NCI-H128 (cell line): ENCODE data around the gene ABCD4.

Experiments used
- DNase-seq: peaks from one replicate; lab custom pipeline; 2025; ENCODE audit not compliant: unreplicated experiment; lab: John Stamatoyannopoulos, UW

Gene ABCD4

DNA sequence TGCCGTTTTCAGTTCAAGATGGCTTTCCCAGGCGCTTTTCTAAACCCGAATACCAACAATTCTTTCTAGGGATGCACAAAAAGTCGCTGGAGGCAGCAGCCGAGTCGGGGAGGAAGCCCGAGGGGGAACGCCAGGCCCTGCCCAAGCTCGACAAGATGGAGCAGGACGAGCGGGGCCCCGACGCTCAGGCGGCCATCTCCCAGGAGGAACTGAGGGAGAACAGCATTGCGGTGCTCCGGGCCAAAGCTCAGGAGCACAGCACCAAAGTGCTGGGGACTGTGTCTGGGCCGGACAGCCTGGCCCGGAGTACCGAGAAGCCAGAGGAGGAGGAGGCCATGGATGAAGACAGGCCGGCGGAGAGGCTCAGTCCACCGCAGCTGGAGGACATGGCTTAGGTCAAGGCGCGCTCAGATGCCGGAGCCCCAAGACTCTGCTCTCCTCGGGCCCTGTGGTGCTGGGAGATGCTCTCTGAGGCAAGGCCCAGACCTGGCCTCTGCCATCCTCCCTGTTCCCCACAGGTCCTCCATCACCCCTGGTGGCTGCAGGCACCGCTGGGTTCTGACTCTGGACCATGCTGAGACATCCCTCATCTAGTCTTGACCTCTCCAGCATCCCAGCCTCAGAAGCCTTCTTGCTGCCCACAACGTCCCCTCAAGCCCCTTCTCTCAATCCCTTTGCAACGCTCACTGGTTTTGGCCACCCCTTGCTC is 42.1 kb downstream of the ABCD4 start:
- DNase-seq, result no peak

DNA sequence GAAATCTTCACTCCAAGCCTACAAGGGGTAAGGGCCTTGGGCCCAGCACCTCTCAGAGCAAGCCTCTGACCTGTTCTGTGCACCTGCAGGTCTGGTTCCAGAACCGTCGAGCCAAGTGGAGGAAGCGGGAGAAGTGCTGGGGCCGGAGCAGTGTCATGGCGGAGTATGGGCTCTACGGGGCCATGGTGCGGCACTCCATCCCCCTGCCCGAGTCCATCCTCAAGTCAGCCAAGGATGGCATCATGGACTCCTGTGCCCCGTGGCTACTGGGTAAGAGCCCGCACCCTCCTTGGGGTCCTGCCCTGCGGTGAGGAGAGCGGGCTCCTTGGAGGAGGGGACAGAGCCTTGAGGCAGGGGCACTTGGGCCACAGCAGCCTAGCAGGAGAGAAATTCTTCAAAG is 43.2 kb downstream of the ABCD4 start:
- no peak for DNase-seq

DNA sequence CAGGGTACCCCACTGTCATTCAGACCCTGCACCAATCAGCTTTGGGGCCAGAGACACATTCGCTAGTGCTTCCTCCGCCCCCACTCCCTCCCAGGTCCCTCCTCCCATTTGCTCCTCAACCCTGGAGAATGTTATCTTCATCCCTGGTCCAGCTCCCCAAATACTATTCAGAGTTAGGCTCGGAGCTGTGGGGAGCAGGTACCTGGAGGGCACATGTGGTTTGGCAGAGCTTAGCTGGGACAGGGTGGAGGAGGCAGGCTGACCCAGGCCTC is 44.0 kb downstream of the ABCD4 start:
- no peak for DNase-seq

DNA sequence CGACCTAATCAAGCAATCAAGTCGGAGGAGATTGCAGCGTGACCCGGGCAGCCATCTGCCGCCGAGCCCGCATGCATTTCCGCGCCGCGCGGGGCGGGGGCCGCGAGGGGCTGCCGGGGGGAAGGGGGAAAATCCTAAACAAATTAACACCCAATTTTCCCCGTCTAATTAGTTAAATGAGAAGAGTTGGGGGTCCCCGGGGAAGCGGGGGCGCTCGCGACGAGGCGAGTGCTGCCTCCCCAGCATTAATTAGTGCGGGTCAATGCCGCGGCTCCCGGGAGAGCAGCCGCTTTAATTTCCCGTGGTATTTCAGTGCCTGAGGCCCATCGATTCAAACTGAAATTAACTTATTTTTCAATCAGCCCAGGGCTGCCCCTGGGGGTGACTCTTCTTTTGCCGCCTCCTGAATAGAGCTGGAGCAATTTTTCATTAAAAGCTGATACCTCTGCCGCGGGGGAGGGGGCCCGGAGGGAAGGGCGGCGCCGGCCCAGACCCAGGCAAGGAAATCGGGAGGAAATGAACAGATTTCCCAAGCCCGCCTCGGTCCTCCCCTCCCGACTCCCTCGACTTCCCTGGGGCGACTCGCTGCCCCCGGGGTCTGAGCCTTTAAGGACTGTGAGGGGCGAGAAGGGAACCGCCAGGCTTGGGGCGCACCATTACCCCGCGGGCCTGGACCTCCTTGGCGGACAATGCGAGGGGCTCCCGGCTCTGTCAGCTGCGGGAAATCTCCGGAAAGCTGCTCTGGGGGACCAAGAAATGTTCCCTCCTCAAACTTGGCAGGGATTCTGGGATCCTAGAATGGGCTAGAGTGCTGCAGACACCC is 44.6 kb downstream of the ABCD4 start:
- DNase-seq, result no peak

DNA sequence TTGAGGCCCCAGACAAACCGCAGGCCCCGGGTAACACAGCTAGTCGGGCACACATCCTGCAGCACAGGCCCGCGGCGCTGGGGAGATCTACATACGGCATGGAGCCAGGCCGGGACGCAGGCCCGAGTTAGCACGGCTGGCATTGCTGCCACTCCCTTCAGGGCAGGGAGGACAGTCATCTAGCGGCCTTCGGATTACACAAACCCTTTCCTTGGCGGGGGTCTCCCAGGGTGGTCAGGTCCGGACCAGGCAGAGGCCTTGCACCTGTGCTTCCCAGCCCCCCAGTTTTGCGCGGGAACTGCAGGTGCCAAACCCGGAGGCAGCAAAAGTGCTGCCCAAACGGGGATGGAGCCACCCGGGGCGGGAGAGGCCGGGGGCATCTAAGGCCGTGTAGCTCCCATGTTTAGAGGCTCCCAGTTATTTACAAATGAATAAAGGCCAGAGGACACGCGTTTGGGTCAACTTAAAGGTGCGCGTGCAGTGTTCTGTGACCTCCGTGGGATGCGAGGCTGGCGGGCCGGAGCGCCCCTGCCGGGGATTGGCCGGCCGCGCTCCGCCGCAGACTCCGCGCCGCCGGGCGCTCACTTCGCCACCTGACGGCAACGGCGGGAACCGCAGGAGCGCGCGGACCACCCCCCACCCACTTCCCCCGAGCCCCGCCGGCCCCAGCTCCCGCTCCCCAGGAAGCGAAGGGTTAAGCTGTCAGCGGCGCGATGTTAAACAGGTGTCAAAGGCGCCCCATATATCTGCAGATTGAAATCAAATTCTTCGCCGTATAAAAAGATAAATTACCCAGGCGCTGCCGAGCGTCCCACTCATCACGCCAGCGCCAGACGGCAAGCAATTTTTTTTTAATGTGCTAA is 45.4 kb downstream of the ABCD4 start:
- DNase-seq, result peak; percentile 34

DNA sequence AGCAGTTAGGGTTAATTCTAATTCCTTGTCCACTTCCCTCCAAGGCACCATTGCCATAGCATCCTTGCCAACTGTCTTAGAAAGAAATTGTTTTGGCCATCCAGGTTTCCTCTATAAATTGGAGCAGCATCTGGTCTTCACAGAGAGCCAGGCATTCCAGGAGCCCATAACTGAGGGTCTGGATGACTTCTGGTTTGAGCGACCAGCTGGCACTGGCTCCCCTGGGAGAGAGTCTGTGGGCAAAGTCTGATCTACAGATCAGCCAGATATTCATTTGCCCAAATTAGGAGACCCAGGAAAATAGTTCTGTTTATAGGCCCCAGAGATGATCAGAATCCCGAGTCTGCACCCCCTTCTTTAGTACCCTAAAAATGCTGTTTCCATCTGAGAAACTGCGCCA is 47.5 kb downstream of the ABCD4 start:
- no peak for DNase-seq

DNA sequence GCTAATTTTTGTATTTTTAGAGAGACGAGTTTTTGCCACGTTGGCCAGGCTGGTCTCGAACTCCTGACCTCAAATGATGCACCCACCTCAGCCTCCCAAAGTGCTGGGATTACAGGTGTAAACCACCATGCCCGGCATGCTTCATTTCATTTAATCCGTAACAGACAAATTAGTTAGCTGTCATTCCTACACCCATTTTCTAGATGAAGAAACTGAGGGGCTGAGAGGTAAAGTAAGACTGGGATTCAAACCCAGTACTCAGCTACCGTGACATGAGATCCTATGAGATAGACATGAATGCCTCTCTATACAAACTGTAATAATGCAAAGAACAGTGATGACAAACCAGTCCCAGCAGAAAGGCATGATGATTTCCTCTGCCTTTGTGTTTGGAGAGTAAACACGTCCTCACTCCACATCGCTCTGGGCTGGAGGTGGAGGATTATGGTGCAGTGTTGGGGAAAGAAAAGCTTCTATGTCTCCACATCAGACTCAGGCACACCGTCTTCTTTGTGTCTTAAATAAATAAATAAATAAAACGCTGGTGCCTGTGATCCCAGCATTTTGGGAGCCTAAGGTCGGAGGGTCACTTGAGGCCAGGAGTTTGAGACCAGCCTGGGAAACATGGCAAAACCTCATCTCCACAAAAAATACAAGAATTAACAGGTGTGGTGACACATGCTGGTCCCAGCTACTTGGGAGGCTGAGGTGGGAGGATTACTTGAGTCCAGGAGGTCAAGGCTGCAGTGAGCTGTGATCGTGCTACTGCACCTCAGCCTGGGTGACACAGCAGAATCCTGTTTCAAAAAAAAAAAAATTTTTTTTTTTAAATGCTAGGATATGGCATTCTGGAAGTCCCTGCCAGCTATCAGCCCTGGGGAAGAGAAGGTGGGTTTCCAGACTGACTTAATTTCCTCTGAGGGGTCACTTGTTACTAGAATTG is 53.0 kb downstream of the ABCD4 start:
- DNase-seq, result no peak

DNA sequence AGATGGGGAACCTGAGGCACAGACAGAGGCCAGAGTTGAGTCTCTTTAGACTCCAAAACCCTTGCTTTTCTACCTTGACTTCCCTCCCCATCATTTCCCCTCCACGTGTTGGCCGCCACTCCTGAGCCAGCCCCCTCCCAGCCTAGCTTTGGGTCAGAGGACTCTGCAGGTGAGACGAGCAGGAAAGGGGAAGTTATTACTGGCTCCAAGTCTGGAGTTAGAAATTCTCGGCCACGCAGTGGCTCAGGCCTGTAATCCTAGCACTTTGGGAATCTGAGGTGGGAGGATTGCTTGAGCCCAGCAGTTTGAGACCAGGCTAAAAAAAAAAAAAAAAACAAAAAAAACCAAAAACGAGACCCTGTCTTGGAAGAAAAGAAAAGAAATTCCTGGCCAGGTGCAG is 54.7 kb downstream of the ABCD4 start:
- DNase-seq, result no peak

DNA sequence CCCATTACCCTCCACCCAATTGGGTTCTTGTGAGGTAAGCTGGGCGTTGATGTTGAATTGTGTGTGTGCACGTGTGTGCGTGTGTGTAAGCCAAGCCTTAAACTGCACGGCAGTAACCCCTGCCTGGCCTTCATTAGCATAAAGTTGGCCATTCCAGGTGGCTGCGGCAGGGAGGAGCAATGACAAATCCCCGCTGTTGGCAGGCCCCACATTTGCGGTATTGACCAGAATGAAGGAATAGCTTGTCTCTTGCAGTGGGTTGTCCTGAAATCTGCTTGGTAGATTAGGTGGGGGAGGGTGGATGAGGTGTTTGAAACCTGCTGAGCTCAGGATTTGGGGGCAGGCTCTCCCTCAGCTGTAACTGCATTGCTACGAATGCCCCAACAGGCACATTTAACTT is 56.2 kb downstream of the ABCD4 start:
- no peak for DNase-seq

DNA sequence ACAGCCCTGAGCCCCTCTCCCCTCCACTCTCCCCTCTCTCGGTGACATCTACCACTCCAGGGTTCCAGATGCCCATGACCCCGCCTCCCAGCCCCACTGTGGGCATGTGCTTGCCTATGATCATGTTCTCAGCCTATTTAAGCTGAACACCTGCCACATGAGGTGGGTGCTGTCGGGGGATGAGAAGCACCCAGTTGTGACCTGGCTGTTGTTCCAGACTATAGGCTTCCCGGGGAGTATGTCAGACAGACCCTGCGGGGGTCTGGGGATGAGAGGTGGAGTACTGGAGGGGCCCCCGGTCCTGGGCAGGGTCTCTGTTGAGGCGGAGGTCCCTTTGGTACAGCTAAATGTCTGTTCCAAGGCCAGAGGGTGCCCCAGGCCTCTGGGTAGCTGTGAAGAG is 57.4 kb downstream of the ABCD4 start:
- no peak for DNase-seq

DNA sequence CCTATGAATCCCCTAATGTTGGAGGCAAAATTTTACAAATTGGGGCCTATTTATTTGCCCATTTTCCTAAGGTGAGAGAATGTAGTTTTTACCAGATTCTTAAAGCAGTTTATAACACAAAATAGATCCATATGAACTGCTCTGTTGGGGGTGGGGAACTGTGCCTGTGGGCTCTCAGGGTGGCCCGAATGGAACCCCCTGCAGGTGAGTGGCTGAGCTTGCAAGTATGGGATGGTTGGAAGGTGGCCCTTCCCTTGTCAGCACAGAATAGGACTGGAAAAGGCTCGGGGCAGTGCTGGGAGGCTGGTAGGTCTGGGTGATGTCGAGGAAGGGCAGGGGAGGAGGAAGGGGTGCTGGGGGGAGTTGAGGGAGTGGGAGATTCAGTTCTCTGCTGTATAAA is 58.6 kb downstream of the ABCD4 start:
- no peak for DNase-seq

DNA sequence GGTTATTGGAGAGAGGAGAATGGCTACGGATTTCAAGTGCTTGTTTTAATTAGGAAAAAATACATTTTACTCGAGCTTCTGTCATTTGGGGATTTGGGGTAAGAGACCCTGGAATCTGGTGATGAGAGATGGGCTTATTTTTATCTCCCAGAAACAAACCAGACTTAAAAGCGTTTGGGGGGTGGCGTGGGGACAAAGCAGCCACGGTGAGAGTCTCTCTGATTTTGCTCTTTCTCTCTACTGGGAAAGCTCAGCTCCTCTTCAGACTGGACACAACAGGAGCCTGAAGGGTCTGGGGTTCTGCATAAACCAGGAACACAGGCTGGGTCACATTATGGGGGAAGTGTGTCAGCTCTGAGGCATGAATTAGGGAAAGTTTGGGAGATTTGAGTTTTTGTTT is 59.7 kb downstream of the ABCD4 start:
- DNase-seq, result no peak

DNA sequence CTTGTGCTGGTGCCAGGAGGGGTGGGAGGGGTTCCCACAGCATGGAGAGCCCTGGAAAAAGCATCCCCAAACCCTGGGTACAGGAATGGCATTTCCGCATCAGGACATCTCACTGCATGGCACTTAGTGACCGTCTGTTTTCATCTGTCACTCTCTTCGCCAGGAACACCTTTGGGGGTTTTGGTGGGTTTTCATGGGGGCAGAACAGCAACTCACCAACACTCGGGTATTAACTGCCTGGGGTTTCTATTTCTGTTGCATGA is 60.0 kb downstream of the ABCD4 start:
- no peak for DNase-seq

DNA sequence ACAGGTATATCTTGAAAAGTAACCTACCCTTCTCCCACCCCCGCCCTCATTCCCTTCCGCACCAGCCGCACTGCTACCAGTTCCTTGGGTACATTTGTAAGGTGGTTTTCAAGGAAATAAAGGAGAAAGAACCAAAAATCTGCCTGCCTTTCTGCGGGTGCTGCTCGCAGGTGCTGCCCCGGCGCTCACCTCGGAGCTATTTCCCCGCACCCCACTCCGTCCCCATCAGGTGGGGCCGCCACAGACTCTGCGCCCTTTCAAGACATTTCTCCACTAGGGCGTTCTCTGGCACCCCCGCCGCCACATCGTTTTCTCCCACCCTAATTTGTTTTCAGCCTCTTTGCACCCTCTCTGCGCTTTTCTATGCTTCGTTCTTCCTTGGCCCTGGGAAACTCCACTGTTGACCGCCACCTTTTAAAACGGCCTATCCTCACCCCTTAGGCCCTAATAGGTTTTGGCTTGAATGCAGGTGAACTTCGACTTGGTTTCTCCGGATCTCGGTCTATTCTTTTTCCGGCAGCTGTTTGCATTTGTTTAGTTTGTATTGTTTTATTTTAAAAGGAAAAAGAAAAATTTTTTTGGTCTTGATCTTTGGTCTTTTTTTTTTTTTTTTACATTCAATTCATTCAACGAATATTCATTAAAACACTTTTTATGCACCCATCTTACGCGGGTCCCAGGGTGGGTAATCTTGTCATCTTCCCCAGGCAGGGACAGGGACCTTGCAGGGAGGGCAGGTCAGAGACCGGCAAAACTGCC is 60.5 kb downstream of the ABCD4 start:
- DNase-seq, result no peak

DNA sequence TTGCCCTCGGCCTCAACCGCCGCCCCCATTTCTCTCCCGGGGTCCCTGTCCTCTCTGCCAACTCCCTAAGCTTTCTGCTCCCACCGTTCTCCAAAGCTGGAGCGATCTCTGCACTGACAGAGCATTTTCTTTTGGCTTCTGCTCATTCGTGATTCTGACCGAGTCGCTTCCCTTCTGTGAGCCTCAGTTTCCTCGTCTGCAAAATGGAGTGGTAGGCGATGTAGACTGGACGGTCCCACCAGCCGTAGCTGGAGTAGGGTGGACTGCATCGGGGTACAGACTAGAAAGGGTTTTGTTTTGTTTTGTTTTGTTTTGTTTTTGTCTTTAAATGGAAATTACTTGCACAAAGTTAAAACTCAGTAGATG is 61.1 kb downstream of the ABCD4 start:
- DNase-seq, result no peak

DNA sequence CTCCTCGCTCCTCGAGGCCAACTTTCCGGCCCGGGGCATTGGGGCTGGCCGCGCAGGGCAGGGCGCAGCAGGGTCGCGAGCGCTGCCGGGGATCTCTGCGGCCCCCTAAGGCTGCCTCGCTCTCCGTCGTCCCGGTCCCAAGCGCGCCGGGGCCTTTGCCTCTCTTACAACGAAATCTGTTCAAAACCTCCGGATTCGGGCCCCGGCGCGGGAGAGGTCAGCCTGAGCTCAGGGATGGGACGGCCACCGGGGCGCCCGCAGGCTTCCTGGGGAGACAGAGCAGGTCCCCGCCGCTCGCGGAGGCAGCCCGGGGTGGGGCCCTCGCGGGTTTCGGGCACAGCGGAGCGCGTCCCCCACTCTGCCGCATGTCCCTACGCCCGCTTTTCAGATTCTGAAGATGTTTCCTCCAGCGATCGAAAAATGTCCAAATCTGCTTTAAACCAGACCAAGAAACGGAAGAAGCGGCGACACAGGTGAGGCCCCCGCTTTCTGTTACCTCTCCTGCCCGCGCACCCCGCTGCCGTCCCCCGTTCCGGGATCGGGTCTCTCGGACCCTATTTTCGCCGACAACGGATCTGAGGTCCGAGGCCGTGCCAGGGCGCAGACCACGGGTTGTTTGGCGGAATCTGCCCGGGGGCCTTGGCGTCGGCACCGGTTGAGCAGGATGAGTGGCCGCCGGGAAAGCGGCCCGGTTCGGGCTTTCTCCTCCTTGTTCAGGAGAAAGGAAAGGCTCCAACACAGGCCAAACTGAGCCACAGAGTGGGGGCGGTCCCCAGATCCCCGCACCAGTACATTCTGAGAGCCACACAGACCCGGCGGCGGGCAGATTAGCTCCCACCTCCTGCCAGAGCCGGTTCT is 61.7 kb downstream of the ABCD4 start:
- DNase-seq, result no peak

DNA sequence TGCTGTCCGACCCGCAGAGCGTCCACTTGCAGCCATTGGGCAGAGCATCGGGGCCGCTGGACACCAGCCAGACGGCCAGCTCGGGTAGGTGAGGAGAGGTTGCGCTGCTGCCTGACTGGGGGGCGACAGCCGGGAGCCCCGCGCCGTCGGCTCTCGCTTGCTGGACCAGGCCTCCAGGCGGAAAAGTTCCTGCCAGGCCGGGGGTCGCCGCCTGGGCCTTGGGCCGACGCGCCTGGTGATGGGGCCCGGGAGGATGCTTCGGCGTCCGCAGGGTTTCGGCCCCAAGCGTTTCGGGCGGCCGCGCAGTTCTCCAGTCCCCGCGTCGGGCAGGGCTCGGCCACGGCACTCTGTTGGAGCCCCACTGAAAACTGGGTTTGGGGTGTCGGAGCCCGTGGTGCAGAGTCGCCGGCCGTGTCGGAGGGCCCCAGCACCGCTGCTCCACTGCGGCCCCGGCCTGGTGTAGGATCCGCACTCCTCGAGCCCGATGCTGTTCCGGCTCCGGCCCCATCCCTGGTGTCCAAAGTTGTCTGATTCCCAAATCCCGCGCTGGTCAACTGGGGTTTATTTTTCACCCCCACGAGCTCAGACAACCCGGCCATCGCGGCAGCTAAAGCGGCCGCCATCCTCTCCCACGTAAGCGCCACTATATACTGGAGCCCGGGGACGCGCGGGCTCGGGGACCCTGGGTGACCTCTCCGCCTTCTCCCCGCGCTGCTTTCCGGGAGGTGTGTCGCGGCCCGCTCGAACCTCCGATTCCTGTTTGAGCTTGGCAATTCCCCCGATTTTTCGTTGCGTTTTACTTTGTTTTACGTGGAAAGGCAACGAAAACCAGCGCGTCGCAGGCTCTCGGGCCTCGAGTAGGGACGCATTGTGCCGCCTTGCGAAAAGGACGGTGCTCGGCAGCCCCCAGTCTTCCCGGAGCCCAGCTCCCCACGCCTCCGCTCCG is 62.6 kb downstream of the ABCD4 start:
- no peak for DNase-seq
